ENCODE data around the gene TCEA2.

Gene TCEA2

GRCh38 chr20:64119681-64120341, 56.8 kb downstream of the TCEA2 start:
- DNase-seq (ENCODE audit: low read depth): no peak
- TF ChIP-seq CTCF (IDR thresholded peaks at IDR 0.05; ENCODE audit: low read depth, low read length, missing control alignments): no peak
- in situ Hi-C loops (cut with HindIII; ENCODE audit: low sequenced_read_pairs): no loop called here
- H3K4me3 ChIP-seq (ENCODE audit: low read depth, low read length): no peak overlapping the region

- DNase-seq (ENCODE audit: low read depth): no peak
- no peak overlapping the region for H3K4me3 ChIP-seq (ENCODE audit: low read depth, low read length)
- in situ Hi-C loops (cut with HindIII; ENCODE audit: low sequenced_read_pairs): no loop called here
- TF ChIP-seq CTCF (IDR thresholded peaks at IDR 0.05; ENCODE audit: low read depth, low read length, missing control alignments): no peak
Observed at GRCh38 chr20:64121586-64121985, 58.6 kb downstream of the TCEA2 start.
